HTERT RPE-1 (cell line): ENCODE measurements around the gene DLL3.

ENCODE experiments used
- in situ Hi-C: fragments of 300-500 bp; cut with MboI; formaldehyde crosslinking; loops from 4 replicates; pipeline ENCODE4 v1.14.3; 2020; ENCODE audit warnings: low sequenced_read_pairs

Gene DLL3

DNA sequence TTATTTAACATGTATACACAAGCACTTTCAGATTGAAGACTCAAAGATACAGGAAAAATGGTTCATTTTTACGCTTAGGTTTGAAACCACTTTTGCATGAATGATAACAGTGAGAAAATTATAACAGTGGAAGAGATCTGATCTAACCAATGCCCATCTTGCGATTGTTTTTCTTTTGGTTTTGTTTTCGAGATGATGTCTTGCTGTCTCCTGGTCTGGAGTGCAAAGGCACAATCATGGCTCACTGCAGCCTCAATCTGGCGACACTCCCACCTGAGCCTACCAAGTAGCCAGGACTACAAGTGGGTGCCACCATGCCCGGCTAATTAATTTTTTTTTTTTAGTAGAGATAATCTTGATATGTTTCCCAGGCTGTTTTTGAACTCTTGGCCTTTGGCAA is 51.5 kb downstream of the DLL3 start:
- in situ Hi-C loops: no loop called here

DNA sequence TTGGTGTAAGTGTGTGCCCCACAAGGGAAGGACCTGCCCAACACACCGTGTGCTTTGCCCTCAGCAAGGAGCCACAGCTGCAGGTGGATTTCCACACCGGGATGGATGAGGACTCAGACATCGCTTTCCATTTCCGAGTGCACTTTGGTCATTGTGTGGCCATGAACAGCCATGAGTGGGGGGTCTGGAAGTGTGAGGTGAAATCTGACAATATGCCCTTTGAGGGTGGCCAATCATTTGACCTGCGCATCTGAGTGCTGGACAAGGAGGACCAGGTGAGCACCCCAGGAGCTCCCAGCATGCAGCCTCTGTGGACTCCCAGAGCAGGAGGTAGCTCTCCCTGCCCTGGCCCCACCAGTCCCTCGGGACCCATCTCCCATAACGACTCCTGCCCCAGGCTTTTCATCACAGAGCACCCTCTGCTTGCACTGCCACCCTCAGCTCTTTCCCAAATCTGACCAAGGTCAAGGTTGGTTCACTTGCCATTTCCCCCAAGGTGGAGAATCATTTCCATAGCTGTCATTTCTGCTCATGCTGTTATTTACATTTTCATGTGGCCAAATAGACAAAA is 54.4 kb downstream of the DLL3 start:
- in situ Hi-C loops: no loop called here

DNA sequence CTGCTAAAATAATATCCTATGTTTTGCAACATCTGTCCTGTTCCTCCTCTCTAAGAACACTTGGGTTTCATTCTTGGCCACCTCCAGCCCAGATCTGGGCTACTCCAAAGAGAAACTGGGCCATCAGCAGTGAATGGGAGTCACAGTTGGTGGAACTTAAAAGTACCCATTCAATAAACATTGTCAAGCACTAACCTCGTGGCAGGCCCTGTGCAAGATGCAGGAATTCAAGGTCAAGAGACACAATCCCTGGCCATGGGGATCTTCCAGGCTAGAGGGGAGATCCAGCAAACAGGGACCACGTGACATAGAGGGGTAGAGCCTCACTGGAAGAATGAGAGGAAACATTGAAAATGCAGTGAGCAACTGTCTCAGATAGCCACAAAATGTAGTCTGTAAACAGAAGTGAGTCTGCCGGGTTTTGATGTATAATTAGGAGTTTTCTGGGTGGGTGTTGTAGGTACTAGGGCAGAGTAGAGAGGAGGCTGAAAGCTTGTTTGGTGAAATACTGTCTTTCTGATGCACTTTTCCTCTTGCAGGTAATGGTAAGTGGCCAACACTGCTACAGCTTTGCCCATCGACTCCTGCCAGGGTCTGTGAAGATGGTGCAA is 56.1 kb downstream of the DLL3 start:
- in situ Hi-C loops: no loop called here

DNA sequence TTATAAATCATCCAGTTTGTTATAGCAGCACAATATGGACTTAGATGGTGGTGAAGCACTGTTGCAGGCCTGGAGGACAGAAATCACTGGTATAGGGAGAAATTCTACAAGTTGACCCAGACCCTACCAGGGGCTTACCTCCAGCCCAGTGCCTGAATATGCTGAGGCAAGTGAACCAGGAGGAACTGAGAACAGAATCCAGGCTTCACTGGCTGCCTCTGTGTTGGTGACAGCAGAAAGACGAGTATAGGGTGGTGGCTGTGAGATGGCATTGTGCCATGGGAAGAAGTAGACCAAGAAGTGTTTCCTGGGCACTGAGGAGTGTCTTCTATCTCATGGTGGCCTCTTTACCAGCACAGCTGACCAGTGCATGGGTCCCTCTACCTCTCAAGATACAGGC is 57.1 kb downstream of the DLL3 start:
- in situ Hi-C loops: no loop called here
